ENCODE measurements around the gene OSBPL6.
A peak's percentile ranks its signal among the peaks of the same experiment; 100 is the strongest.

Gene OSBPL6

GRCh38 chr2:178273787-178274360 is 79.6 kb downstream of the OSBPL6 start:
- no peak for DNase-seq

- DNase-seq, result no peak
Observed at GRCh38 chr2:178275600-178275999, 81.3 kb downstream of the OSBPL6 start.

- DNase-seq, result no peak
Observed at GRCh38 chr2:178277741-178278197, 83.5 kb downstream of the OSBPL6 start.

DNA sequence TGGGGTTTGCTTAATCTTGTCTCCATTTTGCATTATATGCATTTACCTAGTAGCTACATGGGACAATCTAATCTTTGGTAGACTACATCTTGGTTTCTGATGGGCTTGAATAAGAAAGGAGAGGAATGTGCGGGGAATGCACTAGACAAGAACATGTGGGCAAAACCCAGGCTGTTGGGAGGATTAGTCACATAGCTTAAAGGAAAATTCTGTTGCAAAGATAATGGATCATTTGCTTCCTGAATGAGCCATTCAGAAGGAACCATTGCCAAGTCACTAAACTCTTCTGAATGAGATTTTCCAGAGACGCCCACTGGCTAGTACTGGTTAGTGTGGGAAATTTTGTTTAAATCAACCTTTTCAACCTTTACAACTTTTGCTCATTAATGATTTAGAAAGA is 84.8 kb downstream of the OSBPL6 start:
- no peak for DNase-seq

DNA sequence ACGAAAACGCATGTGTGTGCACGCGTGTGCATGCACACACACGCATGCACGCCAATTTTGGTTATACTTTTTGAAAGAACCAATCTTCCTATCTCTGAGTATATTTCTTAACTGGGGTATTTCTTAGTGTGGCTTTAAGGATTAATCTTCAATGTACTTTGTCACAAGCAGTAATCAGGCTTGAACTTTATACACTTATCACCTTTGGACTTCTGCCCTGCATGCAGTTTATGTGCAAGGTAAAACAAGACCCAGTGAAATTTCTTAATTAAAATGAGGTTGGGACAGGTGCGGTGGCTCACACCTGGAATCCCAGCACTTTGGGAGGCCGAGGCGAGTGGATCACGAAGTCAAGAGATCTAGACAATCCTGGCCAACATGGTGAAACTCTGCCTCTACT is 85.3 kb downstream of the OSBPL6 start:
- no peak for DNase-seq

DNA sequence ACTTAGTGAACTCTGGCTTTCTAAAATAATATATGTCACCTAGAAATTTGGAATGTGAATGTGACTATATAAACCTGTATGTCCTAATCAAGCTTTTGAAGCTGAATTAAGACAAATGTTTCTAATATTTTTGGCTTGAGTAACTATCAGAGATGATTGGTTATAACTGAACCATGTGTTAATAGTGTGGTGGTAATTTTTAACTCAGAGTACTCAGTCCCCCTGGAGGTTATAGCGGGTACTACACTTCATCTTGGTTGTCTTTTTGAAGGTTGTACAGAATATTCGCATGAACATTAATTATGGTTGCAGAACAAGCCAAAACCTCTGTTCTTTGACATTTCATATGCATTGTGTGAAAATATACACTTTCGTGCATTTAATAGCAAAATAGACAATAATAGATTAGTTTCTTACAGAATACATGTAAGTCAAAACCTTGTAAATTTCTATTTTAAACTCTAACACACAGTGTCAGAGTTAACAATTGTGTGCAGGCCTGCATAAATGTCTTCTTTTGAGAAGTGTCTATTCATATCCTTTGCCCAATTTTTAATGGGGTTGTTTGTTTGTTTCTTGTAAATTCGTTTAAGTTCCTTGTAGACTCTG is 86.0 kb downstream of the OSBPL6 start:
- DNase-seq, result peak; percentile 29 to 44

GRCh38 chr2:178282075-178282815 is 87.9 kb downstream of the OSBPL6 start:
- DNase-seq, result peak in 1 of 2 experiments; percentile 2

- no peak for DNase-seq
Observed at GRCh38 chr2:178283341-178283918, 89.1 kb downstream of the OSBPL6 start.

- DNase-seq, result no peak
Observed at GRCh38 chr2:178284613-178285286, 90.4 kb downstream of the OSBPL6 start.

DNA sequence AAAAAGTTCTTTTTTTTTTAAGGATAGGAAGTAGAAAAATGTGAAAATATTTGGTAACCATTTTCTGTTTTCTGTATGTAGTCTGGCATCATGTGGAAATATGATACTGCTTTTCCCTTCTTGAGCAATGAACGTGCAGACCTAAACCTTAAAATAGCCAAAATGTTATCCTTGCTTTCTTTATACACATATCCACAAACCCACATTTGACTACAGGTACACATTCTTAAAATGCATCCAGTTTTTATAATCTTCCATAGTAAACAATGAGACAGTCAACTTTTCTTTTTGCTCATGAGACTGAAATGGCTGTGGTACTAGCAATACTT is 90.9 kb downstream of the OSBPL6 start:
- DNase-seq, result no peak

GRCh38 chr2:178286636-178287035 is 92.3 kb downstream of the OSBPL6 start:
- no peak for DNase-seq

DNA sequence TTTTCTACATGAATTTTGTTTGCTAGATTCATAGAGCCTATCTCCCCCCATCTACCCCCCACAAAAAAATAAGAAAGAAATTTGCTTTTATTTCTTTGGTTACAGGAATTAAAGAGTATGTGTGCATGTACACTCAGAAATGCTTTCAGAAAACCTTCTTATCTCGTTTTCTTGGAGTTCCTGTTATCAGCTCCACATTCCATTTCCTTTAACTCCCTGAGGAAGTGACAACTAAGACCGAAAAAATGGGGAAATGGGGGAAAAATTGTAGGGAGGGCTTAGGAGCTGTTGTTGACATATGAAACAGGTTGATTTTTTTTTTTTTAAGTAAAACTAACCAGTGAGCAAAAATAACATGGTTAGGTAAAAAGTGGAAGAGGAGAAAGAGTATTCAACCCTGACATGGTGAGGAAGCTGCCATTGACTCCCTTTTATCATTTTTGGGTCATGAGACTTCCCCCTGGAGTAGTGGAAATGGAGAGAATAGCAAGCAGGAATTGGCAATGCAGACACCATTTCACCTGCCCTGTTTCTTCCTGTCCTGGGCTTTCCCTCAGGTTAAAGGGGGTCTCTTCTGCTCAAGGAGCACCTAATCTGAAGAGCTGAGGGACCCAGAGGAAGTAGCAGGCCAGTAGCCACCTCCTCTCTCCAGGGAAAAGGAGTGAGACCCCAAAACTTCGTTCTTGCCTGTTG is 93.5 kb downstream of the OSBPL6 start:
- DNase-seq, result no peak

- no peak for DNase-seq
Observed at GRCh38 chr2:178291703-178292102, 97.4 kb downstream of the OSBPL6 start.

DNA sequence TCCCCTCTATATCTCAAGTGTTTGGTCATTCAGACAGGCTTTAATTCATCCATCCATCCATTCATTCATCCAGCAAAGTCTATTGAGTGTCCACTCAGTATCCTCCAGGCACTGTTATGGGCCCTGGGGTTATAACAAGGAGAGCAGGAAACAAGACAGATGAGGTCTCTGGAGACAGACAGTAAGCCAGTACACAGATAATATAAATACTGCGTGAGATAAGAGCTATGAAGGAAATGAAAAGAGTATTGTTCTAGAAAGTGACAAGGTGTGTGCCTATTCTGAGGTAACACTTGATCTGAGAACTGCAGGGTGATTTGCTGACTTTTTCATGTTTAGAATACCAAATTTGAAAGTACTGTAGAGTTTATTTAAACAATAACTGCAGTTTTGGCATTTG is 98.3 kb downstream of the OSBPL6 start:
- DNase-seq, result no peak

- DNase-seq, result no peak
Observed at GRCh38 chr2:178295115-178295514, 100.8 kb downstream of the OSBPL6 start.

- DNase-seq, result no peak
Observed at GRCh38 chr2:178295906-178296305, 101.6 kb downstream of the OSBPL6 start.

DNA sequence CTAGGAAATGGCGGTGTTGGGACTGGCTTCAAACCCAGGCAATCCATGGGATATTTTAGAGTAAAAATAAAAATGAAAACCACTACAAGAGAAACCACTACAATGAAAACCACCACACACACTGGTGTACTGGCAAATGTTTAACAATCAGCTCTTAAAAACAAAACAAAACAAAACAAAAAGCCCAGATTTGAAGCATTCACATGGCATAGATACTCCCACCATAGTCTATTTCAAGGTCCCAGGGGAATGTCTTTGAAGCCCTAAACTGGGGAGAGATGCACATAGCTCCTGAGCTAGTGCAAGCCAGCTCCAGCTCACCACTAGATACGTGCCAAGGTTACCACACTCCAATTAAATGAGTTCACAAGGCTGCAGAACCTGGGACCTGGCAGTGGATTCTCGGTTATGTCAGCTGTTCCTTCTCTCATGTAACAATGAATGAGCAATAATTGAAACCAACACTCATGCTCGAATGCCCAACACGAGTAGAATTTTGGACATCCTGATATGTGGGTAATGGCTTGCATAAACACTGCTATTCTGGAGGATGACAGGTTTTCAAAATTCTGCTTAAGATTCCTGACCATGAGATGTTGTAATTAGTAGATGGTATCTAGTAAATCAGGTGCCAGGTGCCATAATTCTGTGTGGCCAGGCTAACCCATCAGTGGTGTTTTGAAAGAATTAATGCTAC is 102.2 kb downstream of the OSBPL6 start:
- DNase-seq, result no peak

DNA sequence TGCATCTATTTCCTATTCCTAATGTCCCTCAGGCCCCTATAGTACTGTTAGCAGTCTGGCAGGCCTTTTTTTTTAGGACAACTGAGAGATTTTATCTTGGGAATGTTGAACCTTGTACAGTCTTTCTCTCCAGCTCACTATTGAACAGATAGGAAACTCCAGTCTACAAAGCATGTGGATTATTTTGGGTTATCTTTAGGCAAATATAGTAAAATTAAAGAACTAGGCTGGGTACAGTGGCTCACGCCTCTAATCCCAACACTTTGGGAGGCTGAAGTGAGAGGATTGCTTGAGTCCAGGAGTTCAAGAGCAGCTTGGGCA is 102.7 kb downstream of the OSBPL6 start:
- no peak for DNase-seq

GRCh38 chr2:178298785-178299212 is 104.5 kb downstream of the OSBPL6 start:
- DNase-seq, result no peak

- no peak for DNase-seq
Observed at GRCh38 chr2:178301649-178302238, 107.4 kb downstream of the OSBPL6 start.

- no peak for DNase-seq
Observed at GRCh38 chr2:178304333-178304732, 110.0 kb downstream of the OSBPL6 start.
